ENCODE results near the gene NUCB1.

The NUCB1 gene

GRCh38 chr19:48963371-48964204, 63.5 kb downstream of the NUCB1 start:
- TF ChIP-seq CTCF (conservative IDR thresholded peaks at IDR 0.05; ENCODE audit: control insufficient read depth, insufficient read depth, low read depth, low read length): no peak
- no peak overlapping the region for H3K4me3 ChIP-seq (ENCODE audit: control insufficient read depth, low read depth, low read length)
- peak; percentile 73 for DNase-seq (ENCODE audit: low read depth)

GRCh38 chr19:48964205-48965039, 64.3 kb downstream of the NUCB1 start:
- peak; percentile 59 for DNase-seq (ENCODE audit: low read depth)
- H3K4me3 ChIP-seq (ENCODE audit: control insufficient read depth, low read depth, low read length): peak overlapping the region; percentile 15

GRCh38 chr19:48965040-48965805, 65.1 kb downstream of the NUCB1 start, which contains the start of gene FTL:
Gene FTL (plus strand): TSS chr19:48965309. CDS start chr19:48965508, 199 bp downstream.
- TF ChIP-seq CTCF (conservative IDR thresholded peaks at IDR 0.05; ENCODE audit: control insufficient read depth, insufficient read depth, low read depth, low read length): no peak
- H3K4me3 ChIP-seq (ENCODE audit: control insufficient read depth, low read depth, low read length): peak within 1 kb of the TSS; percentile 92
- DNase-seq (ENCODE audit: low read depth): peak; percentile 91

More at GRCh38 chr19:48964205-48965039, 64.3 kb downstream of the NUCB1 start:
- TF ChIP-seq CTCF (conservative IDR thresholded peaks at IDR 0.05; ENCODE audit: control insufficient read depth, insufficient read depth, low read depth, low read length): no peak

- peak overlapping the region; percentile 92 for H3K4me3 ChIP-seq (ENCODE audit: control insufficient read depth, low read depth, low read length)
- TF ChIP-seq CTCF (conservative IDR thresholded peaks at IDR 0.05; ENCODE audit: control insufficient read depth, insufficient read depth, low read depth, low read length): no peak
- peak; percentile 80 for DNase-seq (ENCODE audit: low read depth)
These were observed 65.9 kb downstream of the NUCB1 start for GRCh38 chr19:48965806-48966540.

- TF ChIP-seq CTCF (conservative IDR thresholded peaks at IDR 0.05; ENCODE audit: control insufficient read depth, insufficient read depth, low read depth, low read length): no peak
- H3K4me3 ChIP-seq (ENCODE audit: control insufficient read depth, low read depth, low read length): peak overlapping the region; percentile 92
- DNase-seq (ENCODE audit: low read depth): no peak
These were observed 66.6 kb downstream of the NUCB1 start for GRCh38 chr19:48966541-48967345.
